Bronchial epithelial cell (primary cell): Measurements from ENCODE around the gene TAPT1. TPM values are rescaled to one million over a fixed set of nuclear protein-coding genes. Genes with fewer than 3 reads are reported as not detected.

Experiments
- DNase-seq: peaks from one replicate; pipeline ENCODE4 v3.0.0-alpha.2; 2010; ENCODE audit warnings: low read depth
- FAIRE-seq: peaks from 2 replicates; lab custom pipeline; 2011; peaks lifted over from hg19 to GRCh38; lab: Jason Lieb, UNC
- H3K27me3 ChIP-seq: 2 replicates; pipeline ENCODE4 v1.5.1; 2011; ENCODE audit warnings: low read length; ENCODE audit not compliant: control insufficient read depth, insufficient read depth
- H3K36me3 ChIP-seq: 2 replicates; pipeline ENCODE4 v1.5.1; 2011; ENCODE audit warnings: low read length; ENCODE audit not compliant: control insufficient read depth, insufficient read depth
- H3K4me3 ChIP-seq: 2 replicates; pipeline ENCODE4 v1.5.1; 2011; ENCODE audit warnings: mild to moderate bottlenecking, low read depth, low read length, control low read depth
- total RNA-seq: library from RNA; depleted of rRNA; stranded (reverse); fragments of >200 nt; gene quantifications from 2 replicates; pipeline ENCODE4 v1.2.1, GENCODE V29; 2014
- TF ChIP-seq, protein P1 (sequence below): IDR thresholded peaks from 2 replicates; pipeline ENCODE4 v1.5.1; 2011; ENCODE audit warnings: mild to moderate bottlenecking, moderate library complexity, low read length, control low read depth, inconsistent platforms; ENCODE audit not compliant: insufficient read depth, severe bottlenecking

TAPT1 gene
- total RNA-seq, 1 donor from 2014 or later = 15.0 TPM

DNA sequence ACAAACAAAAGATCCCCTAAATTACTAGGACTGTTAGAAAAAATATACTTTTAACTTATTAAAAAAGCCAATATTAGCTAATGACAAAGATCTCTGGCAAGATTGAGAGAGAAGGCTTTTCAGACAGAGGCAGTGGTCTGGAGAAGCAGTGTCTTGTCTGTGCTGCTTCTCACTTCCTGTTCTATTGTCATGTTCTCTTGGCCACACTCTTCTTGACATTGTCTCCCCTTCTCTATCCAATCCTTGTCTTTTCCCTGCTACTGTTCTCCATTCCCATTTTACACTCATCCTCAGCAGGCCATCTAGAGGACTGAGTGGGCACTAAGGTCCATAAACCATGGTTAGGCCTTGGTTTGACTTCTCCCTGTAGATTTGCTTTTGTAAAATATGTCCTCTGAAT lies 14.0 kb upstream of the TAPT1 start:
- H3K4me3 ChIP-seq = no peak overlapping the region
- DNase-seq = no peak
- no peaks in the 10 kb centered on the region for H3K27me3 ChIP-seq
- no peaks in the 10 kb centered on the region for H3K36me3 ChIP-seq
- FAIRE-seq = no peak
- TF ChIP-seq, protein P1, sequence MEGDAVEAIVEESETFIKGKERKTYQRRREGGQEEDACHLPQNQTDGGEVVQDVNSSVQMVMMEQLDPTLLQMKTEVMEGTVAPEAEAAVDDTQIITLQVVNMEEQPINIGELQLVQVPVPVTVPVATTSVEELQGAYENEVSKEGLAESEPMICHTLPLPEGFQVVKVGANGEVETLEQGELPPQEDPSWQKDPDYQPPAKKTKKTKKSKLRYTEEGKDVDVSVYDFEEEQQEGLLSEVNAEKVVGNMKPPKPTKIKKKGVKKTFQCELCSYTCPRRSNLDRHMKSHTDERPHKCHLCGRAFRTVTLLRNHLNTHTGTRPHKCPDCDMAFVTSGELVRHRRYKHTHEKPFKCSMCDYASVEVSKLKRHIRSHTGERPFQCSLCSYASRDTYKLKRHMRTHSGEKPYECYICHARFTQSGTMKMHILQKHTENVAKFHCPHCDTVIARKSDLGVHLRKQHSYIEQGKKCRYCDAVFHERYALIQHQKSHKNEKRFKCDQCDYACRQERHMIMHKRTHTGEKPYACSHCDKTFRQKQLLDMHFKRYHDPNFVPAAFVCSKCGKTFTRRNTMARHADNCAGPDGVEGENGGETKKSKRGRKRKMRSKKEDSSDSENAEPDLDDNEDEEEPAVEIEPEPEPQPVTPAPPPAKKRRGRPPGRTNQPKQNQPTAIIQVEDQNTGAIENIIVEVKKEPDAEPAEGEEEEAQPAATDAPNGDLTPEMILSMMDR = no peak

DNA sequence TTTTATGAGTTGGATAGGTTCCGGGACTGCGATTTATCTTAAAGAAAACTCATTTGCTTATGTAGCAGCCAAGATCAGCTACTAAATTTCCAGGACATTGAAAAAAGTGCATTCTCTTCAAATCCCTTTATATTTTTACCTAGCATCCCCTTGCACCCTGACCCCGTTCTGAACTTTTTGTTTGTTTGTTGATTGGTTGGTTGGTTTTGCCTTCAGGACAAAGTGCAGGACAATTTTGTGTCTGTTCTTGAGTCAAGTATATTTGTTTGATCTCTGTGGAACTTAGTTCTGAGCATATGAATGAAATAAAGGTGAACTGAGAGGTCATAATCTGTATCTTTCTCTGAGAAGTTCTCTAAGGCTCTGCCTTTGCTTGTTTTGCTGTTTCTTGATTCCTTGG lies 12.8 kb upstream of the TAPT1 start:
- no peak for FAIRE-seq

DNA sequence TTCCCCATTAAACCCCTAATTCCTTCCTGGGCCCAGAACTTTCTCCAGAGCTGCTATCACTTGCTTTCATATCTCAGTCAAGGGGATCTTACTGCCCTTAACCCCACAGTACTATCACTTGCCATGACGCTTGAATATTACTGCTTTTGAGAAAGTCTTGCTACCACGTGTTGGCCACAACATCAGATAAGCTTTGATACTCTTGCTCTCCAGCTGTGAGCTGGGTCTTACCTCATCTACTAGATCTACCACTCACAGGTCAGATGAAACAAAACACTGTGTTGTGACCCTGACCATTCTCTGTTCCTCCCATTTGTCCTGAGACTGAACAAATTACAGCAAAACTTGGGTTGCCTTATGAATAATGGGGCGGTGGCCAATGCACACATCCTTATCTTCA lies 12.1 kb upstream of the TAPT1 start:
- no peak for FAIRE-seq
- H3K36me3 ChIP-seq = no peaks in the 10 kb centered on the region
- DNase-seq = no peak
- no peaks in the 10 kb centered on the region for H3K27me3 ChIP-seq
- no peak overlapping the region for H3K4me3 ChIP-seq
- TF ChIP-seq, protein P1 = no peak

More for the DNA sequence above, 12.8 kb upstream of the TAPT1 start:
- H3K36me3 ChIP-seq = no peaks in the 10 kb centered on the region
- no peak for DNase-seq
- H3K4me3 ChIP-seq = no peak overlapping the region
- TF ChIP-seq, protein P1 = no peak
- H3K27me3 ChIP-seq = no peaks in the 10 kb centered on the region

DNA sequence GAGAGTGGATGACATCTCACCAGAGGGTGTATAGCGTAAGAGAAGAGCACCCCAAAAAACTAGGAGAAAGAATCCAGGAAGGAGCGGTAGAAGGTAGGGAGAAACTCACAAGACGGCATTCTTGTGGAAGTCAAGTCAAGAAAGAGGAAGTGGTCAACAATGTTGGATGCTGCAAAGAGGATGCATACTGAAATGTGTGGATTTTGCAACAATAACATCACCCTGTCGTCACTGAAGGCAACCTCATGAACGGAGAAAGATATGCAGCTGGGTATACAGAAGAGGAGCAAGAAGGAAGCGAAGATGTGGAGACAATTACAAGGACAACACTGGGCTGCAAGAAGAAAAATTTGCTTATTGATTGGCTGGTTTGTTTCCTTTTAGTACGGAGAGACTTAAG lies 11.4 kb upstream of the TAPT1 start:
- DNase-seq (no peak), FAIRE-seq (no peak)
- Histone ChIP-seq H3K36me3 (no peaks in the 10 kb centered on the region), H3K4me3 (no peak overlapping the region), H3K27me3 (no peaks in the 10 kb centered on the region)
- TF ChIP-seq, protein P1 = no peak

DNA sequence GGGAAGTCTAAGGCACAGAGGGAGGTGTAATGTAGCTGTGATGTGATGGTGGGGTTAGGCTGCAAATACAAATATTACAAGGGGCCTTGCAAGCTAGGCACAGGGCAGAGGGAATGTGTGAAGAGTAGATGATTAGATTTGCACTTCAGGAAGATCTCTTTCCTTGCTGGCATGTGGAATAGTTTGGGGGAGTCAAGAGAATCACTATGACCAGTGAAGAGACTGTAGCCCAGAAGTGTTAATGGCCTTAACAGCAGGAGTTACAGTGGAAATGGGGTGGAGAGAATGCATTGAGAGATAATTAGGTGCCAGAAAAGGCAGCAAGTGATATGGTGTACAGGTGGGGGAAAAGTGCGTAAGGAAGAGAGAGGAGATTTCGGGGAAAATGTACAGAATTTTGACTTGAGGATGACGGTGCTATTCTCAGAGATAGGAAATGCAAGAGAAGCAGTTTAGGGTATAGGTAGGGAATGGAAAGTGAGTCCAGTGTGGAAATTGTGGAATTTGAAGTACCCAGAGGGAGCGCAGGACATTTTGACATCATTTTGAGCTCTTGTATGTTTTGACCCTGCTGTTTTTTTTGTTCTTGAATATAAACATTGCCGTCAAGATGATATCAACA lies 10.2 kb upstream of the TAPT1 start:
- no peaks in the 10 kb centered on the region for H3K36me3 ChIP-seq
- no peak overlapping the region for H3K4me3 ChIP-seq
- H3K27me3 ChIP-seq = no peaks in the 10 kb centered on the region
- no peak for DNase-seq
- TF ChIP-seq, protein P1 = no peak
- FAIRE-seq = no peak

DNA sequence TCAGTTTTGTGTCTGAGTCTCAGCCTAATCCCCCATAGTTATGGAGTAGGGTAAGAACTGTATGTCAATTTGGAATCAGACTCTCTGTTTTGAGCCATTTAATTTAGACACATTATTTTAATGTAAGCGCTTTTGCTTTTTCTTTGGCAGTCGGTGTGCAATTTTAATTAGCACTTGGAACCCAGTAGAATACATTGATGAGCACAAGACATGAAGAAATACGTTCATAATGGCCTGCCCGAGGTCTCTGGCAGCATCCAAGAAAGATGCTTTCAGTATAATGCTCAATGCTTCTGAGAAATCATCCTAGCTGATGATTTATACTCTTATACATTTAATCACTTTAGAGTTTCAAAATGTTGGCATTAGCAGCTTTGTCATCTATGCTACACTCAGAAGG lies 8.9 kb upstream of the TAPT1 start:
- Histone ChIP-seq H3K27me3 (no peaks in the 10 kb centered on the region), H3K36me3 (no peaks in the 10 kb centered on the region), H3K4me3 (no peak overlapping the region)
- DNase-seq (no peak), FAIRE-seq (no peak)
- TF ChIP-seq, protein P1 = no peak
